Measurements from ENCODE around the gene NT5E.
A peak's percentile ranks its signal among the peaks of the same experiment; 100 is the strongest.
"Not testable (repeated sequence)": the region's sequence is repeated elsewhere in the genome, so short reads cannot be mapped to it uniquely, and the experiment has no call there.

NT5E gene

DNA sequence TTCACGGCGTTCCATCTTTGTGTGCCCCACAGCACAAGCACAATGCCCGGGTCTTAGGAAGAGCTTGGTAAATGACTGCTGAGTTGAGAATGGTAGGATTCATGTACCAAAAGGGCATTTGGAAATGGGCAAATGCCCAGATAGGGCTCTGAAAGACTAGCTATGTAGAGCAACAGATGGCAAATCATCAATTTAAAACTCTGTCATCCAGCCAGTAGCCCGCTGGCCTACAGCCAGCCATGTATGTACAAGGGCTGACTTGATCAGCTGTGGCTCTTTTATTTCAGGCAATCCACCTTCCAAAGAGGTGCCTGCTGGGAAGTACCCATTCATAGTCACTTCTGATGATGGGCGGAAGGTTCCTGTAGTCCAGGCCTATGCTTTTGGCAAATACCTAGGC is 35.1 kb downstream of the NT5E start:
- no peak for DNase-seq (ENCODE audit: extremely low read depth in 1 of 2, low read depth in 1 of 2)

DNA sequence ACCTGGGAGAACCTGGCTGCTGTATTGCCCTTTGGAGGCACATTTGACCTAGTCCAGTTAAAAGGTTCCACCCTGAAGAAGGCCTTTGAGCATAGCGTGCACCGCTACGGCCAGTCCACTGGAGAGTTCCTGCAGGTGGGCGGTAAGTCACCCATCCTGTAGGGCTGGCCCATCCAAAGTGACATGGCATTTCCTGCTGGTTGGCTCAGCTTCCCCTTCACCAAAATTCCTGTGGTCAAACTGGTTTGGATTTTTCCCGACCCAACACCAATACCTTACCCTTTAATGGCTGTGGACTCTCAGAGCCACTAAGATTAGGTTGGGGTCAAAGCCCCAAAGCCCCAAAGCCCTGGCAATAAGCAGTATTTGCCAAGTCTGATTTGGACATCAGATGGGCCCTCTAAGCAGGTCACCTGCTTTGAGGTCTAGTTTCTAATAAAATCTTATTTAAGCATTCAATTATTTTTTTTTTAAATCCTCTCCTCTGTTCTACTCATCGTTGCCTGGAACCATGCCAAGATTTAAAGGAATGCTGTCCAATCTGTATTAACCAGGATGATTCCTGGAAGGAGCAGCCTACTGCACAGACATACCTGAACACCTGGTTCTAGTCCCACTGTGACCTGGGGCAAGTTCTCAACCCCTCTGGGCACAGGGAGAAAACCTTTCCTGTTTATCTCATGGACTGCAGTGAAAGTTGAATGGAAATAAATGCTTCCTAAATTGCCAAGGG is 40.8 kb downstream of the NT5E start:
- no peak for DNase-seq (ENCODE audit: extremely low read depth in 1 of 2, low read depth in 1 of 2)

DNA sequence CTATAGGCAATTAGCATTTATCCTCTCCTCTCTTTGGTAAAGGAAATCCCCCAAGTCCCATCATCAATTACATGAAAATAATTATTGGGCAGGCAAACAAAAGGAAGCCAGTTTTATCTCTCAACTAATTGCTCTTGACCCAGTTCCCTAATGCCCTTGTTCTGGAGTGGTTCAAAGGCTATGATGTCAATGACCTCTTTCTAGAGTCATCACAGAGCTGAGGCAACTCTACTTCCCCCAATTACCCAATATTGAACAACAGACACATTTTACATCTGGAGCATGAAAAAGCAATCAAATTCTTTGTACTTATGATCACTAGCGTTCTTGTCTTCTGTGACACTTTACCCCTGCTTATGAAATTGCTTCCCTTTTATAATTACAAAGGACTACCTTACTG is 43.5 kb downstream of the NT5E start:
- DNase-seq (ENCODE audit: extremely low read depth in 1 of 2, low read depth in 1 of 2): no peak

DNA sequence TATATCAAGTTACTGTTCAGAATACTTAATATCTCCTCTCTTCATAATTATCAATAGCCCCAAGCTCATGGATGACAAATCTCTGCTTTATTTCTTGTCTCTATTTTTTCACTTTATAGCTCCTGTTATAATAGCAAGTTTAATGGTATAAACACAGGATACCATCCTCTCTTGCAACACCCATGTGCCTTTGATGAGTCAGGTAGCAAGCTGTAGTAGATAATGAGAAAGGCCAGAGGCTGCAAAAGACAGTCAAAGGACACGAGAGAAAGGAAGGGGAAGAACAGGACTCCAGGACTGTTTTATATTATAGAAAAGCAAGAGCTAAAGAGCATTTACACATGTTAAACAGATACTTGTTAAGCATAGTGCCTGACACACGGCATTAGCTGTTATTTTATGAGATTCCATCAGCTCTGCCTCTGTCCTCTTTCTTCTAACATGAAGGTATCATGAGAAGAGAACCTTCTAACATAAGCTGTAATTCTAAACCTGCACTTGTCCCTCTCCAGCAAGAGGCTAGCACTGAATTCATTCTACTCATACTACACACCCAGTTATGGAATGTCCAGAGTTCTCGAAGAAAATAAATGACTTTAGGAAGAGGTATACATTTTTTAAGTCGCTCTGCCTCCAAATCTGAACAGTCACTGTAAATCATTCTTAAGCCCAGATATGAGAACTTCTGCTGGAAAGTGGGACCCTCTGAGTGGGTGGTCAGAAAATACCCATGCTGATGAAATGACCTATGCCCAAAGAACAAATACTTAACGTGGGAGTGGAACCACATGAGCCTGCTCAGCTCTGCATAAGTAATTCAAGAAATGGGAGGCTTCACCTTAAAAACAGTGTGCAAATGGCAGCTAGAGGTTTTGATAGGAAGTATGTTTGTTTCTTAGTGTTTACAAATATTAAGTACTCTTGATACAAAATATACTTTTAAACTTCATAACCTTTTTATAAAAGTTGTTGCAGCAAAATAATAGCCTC is 45.0 kb downstream of the NT5E start:
- no peak for DNase-seq (ENCODE audit: extremely low read depth in 1 of 2, low read depth in 1 of 2)

DNA sequence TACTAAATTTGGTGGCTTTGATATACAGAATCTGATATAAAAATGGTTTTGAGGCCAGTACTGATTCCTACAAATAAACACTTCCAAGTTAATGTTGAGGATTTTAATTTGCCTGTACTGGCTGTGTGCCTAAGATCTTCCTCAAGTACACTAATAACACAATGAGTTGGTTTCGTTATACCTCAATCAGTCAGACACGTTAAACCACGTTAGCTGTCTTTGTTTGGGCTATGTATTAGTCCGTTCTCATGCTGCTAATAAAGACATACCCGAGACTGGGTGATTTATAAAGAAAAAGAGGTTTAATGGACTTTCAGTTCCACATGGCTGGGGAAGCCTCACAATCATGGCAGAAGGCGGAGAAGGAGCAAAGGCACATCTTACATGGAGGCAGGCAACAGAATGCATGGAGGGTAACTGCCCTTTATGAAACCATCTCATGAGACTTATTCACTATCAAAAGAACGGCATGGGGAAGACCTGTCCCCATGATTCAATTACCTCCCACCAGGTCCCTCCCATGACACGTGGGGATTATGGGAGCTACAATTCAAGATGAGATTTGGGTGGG is 46.2 kb downstream of the NT5E start:
- DNase-seq (ENCODE audit: extremely low read depth in 1 of 2, low read depth in 1 of 2): no peak

DNA sequence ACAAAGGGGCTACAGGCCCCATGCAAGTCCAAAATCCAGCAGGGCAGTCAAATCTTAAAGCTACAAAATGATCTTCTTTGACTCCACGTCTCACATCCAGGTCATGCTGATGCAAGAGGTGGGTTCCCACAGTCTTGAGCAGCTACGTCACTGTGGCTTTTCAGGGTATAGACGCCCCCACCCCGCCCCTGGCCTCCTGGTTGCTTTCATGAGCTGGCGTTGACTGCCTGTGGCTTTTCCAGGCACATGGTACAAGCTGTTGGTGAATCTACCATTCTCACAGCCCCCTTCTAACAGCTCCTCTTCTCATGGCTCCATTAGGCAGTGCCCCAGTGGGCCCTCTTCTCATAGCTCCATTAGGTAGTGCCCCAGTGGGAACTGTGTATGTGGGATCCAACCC is 47.0 kb downstream of the NT5E start:
- peak; percentile 2 to 11 for DNase-seq (ENCODE audit: extremely low read depth in 1 of 2, low read depth in 1 of 2)

DNA sequence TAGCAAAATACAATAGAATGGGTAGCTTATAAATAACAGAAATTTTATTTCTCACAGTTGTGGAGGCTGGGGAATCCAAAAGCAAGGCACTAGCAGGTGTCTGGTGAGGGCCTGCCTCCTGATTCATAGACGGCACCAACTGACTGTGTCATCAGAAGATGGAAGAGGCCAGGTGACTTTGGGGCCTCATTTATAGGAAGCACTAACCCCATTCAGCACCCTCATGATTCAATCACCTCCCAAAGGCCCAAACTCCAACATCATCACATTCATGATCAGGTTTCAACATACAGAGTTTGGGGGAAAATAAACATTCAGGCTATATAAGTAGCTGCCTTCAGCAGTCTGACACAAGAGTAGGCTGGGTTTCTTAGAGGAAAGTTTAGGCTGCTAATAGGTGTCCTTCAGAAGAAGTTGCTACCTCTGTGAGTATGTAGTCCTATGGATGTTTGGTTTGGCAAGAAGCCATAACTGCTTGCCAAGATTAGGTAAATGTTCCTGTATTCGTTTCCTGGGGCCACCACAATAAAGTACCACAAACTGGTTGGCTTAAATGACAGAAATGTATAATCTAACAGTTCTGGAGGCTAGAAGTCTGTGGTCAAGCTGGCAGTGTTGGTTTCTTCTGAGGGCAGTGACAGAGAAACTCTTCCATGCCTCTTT is 48.8 kb downstream of the NT5E start:
- no peak for DNase-seq (ENCODE audit: extremely low read depth in 1 of 2, low read depth in 1 of 2)

DNA sequence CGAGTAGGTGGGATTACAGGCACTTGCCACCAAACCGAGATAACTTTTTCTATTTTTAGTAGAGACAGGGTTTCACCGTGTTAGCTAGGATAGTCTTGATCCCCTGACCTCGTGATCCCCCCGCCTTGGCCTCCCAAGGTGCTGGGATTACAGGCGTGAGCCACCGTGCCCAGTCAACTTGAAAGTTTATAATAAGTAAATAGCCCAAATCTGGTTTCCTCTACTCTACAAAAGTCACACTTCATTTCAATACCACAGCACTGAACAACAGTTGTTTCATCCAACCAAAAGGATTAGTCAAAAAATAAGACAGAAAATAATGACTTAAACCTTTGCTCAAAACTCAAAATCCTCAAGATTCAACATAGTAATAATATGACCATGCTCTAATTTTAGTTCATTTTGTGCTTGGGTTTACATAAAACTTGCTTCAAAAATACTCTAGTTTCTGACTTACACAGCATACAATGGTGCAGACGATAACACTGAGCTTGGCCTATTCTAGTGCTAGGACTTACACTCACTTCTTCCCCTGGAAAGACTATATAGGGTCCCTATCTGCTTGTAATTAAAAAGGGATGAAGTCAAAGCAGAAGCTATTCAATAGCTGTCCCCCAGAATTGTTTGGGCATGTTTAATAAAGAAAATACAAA is 56.7 kb downstream of the NT5E start:
- peak in 1 of 2 donors; percentile 35 for DNase-seq (ENCODE audit: extremely low read depth in 1 of 2, low read depth in 1 of 2)

DNA sequence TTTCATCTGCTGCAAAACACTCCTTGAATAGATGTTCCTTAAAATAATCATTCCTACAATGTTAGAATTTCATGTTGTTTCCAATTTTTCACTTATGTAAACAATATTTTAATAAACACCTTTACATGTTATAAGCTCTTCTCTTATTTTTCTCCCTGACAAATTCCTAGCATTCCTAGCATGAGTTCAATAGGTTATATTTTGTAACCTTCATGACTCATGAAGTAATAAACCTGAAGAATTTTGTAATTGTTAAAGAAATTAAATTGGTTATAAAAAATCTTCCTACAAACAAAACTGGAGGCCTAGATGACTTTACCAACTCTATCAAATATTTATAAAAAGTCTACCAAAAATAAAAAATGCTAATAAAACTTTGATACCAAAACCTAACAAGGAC is 66.3 kb downstream of the NT5E start:
- DNase-seq (ENCODE audit: extremely low read depth in 1 of 2, low read depth in 1 of 2): no peak

DNA sequence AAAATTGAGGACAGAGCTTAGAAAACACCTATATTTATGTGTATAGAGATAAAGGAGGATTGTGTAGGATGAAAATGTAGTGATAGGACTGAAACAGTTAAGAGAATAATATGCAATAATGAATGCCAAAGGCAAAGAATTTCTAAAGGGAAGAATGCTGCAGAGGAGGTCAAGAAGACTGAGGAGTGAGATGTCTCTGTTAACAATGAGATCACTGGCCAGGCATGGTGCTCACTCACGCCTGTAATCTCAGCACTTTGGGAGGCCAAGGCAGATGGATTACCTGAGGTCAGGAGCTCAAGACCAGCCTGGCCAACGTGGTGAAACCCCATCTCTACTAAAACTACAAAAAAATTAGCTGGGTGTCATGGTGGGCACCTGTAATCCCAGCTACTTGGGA is 74.4 kb downstream of the NT5E start:
- not testable (repeated sequence) for DNase-seq (ENCODE audit: extremely low read depth in 1 of 2, low read depth in 1 of 2)

DNA sequence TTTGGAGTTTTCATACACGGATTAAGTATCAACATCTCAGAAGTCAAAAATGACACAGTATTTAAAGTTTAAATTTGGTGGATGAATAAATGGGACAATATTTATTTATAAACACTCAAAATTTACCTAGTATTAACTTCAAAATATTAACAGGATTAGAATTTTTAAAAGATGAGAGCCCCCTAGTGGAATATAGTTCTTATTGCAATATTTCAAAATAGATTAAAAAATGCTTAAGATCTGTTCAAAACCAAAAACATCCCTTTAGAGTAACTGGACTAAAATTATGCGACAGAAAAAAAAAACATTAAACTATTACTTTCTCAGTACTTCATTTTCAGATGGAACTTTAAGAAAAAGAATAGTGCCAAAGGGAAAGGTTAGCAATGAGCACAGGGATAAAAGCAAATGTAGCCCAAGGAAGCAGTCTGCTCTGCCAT is 87.2 kb downstream of the NT5E start:
- DNase-seq (ENCODE audit: extremely low read depth in 1 of 2, low read depth in 1 of 2): no peak

DNA sequence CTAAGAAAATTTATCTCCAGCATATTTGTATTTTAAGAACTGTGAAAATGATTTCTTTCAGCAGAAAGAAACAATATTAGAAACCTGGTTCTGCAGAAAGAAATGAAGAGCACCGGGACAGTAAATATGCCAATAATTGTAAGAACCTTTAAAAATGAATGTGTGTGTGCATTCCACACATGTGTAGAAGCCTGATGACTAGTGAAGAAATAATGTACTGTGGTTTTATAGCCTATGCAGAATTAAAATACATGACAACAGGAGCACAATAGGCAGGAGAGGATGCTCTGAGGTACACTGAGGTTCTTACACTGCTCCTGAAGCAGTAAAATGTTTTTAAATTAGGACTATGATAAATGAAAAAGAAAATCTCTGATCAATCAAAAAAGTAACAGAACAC is 94.9 kb downstream of the NT5E start:
- no peak for DNase-seq (ENCODE audit: extremely low read depth in 1 of 2, low read depth in 1 of 2)
